Activated T-helper 2 cell treated with anti-CD3 and anti-CD28 coated beads, Interferon-gamma antibody, Interleukin-2, Interleukin-4, amounts not matched to agents 10 μg/mL and 5 μg/mL and 100 μg/mL, durations not matched to agents 14 hours and 24 hours and 36 hours (primary cell): ENCODE results near the gene TRIM31. TPM values are rescaled to one million over a fixed set of nuclear protein-coding genes. Genes with fewer than 3 reads are reported as not detected.

Source experiments
- DNase-seq: peaks from one replicate; pipeline ENCODE4 v3.0.0; 2021; ENCODE audit warnings: low spot score
- H3K27ac Mint-ChIP-seq: one replicate; pipeline ENCODE4 v1.8.0; 2021; ENCODE audit warnings: mixed read lengths
- H3K27me3 Mint-ChIP-seq: one replicate; pipeline ENCODE4 v1.8.0; 2021; ENCODE audit warnings: low read depth, mixed read lengths
- H3K36me3 Mint-ChIP-seq: one replicate; pipeline ENCODE4 v1.8.0; 2021; ENCODE audit warnings: low read depth, mixed read lengths
- H3K4me1 Mint-ChIP-seq: one replicate; pipeline ENCODE4 v1.8.0; 2021; ENCODE audit warnings: low read depth, mixed read lengths
- H3K4me3 Mint-ChIP-seq: one replicate; pipeline ENCODE4 v1.8.0; 2021; ENCODE audit warnings: low read depth, mild to moderate bottlenecking, moderate library complexity, mixed read lengths
- H3K9me3 Mint-ChIP-seq: one replicate; pipeline ENCODE4 v1.8.0; 2021; ENCODE audit warnings: mixed read lengths
- intact Hi-C: fragments of 100-400 bp; cut with micrococcal nuclease; formaldehyde crosslinking; loops from one replicate; pipeline ENCODE4 v1.15.1; 2023
- total RNA-seq: library from RNA; stranded (reverse); gene quantifications from 2 replicates; pipeline ENCODE4 v1.2.3, GENCODE V29; 2022

Gene TRIM31, protein sequence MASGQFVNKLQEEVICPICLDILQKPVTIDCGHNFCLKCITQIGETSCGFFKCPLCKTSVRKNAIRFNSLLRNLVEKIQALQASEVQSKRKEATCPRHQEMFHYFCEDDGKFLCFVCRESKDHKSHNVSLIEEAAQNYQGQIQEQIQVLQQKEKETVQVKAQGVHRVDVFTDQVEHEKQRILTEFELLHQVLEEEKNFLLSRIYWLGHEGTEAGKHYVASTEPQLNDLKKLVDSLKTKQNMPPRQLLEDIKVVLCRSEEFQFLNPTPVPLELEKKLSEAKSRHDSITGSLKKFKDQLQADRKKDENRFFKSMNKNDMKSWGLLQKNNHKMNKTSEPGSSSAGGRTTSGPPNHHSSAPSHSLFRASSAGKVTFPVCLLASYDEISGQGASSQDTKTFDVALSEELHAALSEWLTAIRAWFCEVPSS
- total RNA-seq = not detected in 2 replicates

DNA sequence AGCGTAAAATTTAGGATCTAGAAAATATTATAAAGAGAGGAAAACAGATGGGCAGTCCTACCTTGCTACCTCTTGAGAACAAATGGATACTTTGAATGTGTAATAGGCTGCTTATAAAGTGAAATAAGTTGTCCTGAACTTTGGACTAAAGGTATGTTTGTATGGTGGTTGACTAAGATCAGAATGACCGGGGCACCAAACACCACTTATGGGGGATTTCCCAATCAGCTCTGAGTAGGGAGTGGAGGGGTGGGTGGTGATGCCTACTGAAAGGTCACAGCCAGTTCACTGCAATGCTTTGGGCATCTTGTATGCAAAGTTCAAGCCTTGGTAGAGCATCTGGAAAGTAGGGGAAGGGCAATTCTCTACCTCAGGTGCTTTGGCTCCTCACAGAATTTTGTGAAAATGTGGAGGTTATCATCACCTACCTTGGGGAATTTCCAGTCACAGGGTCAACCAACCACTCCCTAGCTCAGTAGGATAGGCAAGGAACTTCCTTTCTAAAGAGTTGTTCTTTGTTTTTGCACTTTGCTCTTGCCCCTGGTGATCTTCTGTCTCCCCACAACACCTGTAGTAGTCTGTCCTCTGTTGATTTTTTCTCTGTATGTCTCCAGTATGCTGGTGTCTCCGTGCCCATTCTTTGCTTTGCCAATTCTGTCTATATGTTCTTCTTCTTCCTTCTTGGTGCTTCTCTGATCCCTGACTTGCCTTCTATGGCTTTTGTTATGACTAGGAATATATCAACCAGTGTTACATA is at the start of gene TRIM31:
TRIM31 (minus strand) TSS at position 88 of the 757 bp plus-strand sequence. CDS start 285 bp downstream, outside the sequence.
- Mint-ChIP-seq H3K36me3 (no peaks in the 10 kb centered on the region), H3K27me3 (peaks cover 47% of the 10 kb centered on the region), H3K4me3 (no peak within 1 kb of the TSS), H3K27ac (no peak within 1 kb of the TSS), H3K4me1 (peaks cover 7% of the 10 kb centered on the region), H3K9me3 (no peaks in the 10 kb centered on the region)
- no peak for DNase-seq
- intact Hi-C loops = no loop called here

DNA sequence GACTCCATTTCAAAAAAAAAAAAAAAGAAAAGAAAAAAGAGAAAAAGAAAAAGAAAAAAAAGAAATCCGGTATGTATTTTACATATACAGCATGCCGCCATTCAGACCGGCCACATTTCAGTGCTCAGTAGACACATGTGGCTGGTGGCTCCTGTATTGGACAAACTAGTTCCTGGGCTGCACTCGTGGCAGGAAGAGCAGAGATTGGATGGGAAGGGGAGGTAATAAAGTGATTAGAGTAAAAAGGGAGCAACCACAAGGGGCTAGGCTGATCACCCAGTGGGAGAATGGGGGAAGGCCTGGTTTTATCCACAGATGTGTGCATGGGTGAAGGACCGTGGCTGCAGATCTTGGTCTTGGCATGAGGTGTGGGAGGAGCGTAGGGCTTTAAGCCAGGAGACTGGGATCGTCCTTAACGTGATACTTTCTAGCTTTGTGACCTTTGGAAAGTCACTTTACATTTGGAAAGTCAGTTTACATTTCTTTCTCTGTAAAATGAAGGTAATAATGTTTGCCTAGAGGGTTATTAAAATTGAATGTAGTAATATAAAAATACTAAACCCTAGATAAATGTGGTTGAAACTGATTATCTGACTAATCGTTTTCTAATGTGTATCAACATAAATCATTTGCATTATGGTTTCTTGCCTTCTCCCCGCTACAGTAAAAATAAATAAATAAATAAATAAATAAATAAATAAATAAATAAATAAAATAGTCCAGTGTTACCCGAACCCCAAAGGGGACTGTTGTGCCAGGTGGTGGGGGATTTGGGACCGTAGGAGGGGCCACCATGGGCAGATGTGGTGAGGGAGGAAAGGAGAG is 49.6 kb upstream of the TRIM31 start:
- DNase-seq = no peak
- no peaks in the 10 kb centered on the region for H3K9me3 Mint-ChIP-seq
- H3K27me3 Mint-ChIP-seq = no peaks in the 10 kb centered on the region
- intact Hi-C loops = no loop called here
- no peaks in the 10 kb centered on the region for H3K36me3 Mint-ChIP-seq
- no peak overlapping the region for H3K27ac Mint-ChIP-seq
- H3K4me3 Mint-ChIP-seq = no peak overlapping the region
- H3K4me1 Mint-ChIP-seq = peaks cover 25% of the 10 kb centered on the region

DNA sequence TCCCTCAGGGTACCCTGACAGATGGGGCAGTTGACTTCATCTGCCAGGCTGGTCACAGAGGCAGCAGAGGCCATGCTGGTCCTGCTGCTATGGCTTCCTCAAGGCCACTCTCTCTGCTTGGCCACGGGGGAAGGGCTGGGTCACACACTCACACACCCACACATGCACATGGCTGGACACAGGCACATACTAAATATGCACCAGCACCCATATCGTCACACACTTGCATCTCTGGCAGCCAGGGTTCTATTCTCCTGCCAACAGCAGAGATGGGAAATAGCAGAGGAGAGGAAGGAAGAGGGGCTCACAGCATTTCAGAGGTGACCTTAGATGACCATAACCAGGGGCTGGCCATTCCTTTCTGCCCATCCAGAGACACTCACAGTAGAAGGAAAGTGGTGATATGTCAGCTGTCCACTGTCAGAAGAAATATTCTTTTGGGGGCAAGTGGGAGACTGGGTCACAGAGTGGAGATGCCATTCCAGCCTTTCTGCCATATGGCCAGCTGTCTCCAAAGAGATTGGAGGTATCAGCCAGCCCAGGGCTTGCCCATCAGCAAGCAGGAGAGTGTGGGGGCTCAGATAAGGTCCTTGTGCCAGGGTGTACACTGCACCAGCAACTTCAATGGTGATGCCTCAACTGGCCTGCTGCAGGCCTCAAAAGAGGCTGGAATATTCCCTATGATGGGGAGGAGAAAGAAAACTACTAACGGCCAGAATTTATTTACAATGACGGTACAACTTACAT is 48.1 kb upstream of the TRIM31 start, which contains the start of gene TRIM10:
TRIM10 (minus strand) TSS at position 427 of the 747 bp plus-strand sequence; CDS start at position 74, 353 bp downstream.
- H3K36me3 Mint-ChIP-seq = no peaks in the 10 kb centered on the region
- H3K4me3 Mint-ChIP-seq = no peak within 1 kb of the TSS
- H3K27ac Mint-ChIP-seq = no peak within 1 kb of the TSS
- H3K27me3 Mint-ChIP-seq = no peaks in the 10 kb centered on the region
- peaks cover 17% of the 10 kb centered on the region for H3K4me1 Mint-ChIP-seq
- intact Hi-C loops = no loop called here
- H3K9me3 Mint-ChIP-seq = no peaks in the 10 kb centered on the region
- no peak for DNase-seq

DNA sequence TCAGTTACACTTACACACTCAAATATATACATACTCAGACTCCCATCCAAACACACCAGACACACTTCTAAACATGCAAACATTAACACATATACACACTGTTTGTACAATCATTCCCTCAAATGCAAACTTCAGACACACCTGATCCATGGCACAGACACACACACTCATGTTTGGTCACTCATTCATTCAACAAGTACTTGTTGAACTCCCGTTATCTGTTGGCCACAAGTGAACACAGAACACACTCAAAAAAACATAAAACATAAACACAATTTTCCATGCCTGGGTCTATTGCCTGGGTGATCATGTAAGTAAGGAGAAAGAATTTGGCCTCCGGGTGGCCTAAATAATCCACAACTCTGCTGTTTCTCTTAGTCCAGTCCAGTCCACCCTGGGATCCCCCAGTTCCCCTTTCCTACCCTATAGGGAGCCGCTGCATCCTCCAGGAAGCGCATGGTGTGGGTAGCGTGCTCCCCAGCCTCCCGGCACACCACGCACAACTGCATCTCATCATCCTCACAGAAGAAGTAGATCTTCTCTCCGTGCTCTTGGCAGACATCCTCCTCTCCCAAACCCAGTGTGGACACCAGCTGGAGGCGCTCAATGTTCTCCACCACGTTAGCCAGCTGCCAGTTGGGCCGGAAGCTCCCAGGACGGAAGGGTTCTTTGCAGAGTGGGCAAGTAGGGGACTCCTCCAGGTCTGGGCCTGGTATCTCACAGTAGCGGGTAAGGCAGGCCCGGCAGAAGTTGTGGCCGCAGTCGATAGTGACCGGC is 47.3 kb upstream of the TRIM31 start:
- Mint-ChIP-seq H3K27ac (no peak overlapping the region), H3K36me3 (no peaks in the 10 kb centered on the region), H3K9me3 (no peaks in the 10 kb centered on the region), H3K4me1 (peaks cover 17% of the 10 kb centered on the region), H3K27me3 (peaks cover 3% of the 10 kb centered on the region), H3K4me3 (no peak overlapping the region)
- DNase-seq = peak; percentile 6
- intact Hi-C loops = no loop called here

DNA sequence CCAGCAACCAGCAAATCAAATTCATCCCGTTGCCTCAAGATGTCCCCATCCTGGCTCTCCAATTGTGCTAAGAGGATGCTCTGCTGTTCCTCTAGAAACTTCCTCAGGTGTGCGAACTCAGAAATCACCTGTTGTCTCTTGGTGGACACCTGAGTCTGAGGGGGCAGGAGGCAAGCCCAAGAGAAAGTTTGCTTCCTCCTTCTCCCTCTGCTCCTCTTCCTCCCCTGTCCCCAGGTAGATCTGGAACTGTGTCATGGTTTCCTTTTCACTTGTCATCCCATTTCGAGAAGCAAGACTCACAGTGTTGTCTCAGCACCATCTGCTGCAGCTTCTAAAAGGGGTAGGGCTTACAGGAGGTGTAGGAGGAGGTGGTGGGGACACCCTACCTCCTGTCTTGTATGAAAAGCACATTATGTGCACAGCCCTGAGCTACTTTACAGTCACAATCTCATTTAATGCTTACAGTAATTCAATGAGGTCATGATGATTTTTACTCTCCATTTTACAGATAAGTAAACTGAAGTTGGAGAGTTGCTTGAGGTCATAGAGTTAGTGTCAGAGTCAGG is 45.7 kb upstream of the TRIM31 start:
- peaks cover 13% of the 10 kb centered on the region for H3K4me1 Mint-ChIP-seq
- no peaks in the 10 kb centered on the region for H3K36me3 Mint-ChIP-seq
- no peaks in the 10 kb centered on the region for H3K9me3 Mint-ChIP-seq
- H3K27me3 Mint-ChIP-seq = peaks cover 4% of the 10 kb centered on the region
- H3K27ac Mint-ChIP-seq = no peak overlapping the region
- DNase-seq = no peak
- no peak overlapping the region for H3K4me3 Mint-ChIP-seq
- intact Hi-C loops = no loop called here

DNA sequence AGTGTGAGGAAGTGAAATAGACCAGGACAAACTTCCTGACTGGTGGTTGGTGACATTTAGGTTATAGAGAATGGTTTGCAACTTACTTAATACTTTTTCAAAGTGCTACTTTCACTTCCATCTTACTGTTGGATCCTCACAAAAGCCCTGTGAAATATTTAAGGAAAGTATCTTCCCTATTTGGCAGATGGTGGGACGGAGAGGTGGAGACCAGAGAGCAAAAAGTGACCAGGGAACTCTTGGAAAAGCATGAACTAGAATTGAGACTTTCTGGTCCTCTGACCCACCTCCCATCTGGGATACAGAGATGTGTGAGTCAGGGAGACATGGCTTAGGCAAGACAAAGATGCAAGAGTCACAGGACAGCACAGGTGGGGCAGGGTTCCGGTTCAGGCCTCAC is 45.1 kb upstream of the TRIM31 start:
- Mint-ChIP-seq H3K27ac (no peak overlapping the region), H3K4me3 (no peak overlapping the region), H3K4me1 (peaks cover 12% of the 10 kb centered on the region), H3K9me3 (no peaks in the 10 kb centered on the region), H3K36me3 (no peaks in the 10 kb centered on the region), H3K27me3 (peaks cover 8% of the 10 kb centered on the region)
- DNase-seq = no peak
- intact Hi-C loops = no loop called here

DNA sequence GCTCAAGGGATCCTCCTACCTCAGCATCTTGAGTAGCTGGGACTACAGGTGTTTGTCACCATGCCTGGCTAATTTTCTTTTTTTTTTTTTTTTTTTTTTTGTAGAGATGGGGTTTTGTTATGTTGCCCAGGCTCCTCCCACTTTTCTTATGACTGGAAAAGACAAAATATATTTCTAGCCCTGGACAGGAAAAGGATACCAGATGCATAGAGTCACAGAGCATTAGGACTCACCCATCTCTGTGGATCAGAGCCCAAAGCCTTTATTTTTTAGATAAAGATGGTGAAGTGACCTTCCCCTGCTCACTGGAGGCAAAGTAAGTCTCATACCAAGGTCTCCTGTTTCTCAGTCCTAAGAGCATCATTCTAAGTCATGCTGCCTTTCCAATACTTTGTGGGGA is 44.7 kb upstream of the TRIM31 start:
- no peak overlapping the region for H3K4me3 Mint-ChIP-seq
- H3K27ac Mint-ChIP-seq = no peak overlapping the region
- H3K36me3 Mint-ChIP-seq = no peaks in the 10 kb centered on the region
- DNase-seq = no peak
- no peaks in the 10 kb centered on the region for H3K9me3 Mint-ChIP-seq
- H3K27me3 Mint-ChIP-seq = peaks cover 10% of the 10 kb centered on the region
- peaks cover 12% of the 10 kb centered on the region for H3K4me1 Mint-ChIP-seq
- intact Hi-C loops = no loop called here

DNA sequence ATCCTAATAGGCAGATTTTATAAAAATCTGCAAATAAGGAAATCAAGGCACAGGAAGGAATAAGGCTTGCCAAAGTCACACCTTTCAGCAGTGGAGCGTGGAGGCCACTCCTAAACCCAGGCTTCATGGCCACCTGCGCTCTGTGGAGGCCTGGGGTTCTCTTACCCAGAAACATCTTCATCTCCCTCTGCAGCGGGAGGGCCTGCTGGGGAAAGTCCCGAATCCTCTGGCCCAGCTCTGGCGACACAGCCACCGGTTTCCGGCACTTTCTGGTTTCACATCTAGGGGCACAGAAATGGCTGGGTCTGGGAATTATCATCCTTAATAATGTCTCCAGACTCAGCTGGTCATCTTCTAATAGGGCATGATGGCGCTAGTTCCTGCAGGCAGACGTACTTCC is 43.9 kb upstream of the TRIM31 start:
- H3K4me3 Mint-ChIP-seq = no peak overlapping the region
- DNase-seq = no peak
- no peaks in the 10 kb centered on the region for H3K9me3 Mint-ChIP-seq
- intact Hi-C loops = no loop called here
- peaks cover 12% of the 10 kb centered on the region for H3K4me1 Mint-ChIP-seq
- no peaks in the 10 kb centered on the region for H3K36me3 Mint-ChIP-seq
- H3K27me3 Mint-ChIP-seq = peaks cover 13% of the 10 kb centered on the region
- no peak overlapping the region for H3K27ac Mint-ChIP-seq

DNA sequence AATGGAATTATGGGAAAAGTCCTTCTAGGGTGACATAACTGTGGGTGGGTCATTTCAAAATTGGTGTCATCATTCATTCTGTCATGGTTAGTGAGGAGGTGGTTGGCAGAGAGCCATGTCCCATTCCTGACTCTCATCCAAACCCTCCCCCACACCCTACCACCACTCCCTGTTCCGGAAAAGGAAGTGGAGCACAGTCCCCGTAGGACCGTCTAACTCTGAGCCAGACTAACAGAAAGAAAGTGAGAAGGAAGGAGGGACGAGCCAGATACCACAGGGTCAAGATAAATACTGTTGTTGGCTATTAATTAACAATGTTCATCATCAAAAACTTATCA is 43.3 kb upstream of the TRIM31 start:
- H3K4me1 Mint-ChIP-seq = peaks cover 14% of the 10 kb centered on the region
- H3K4me3 Mint-ChIP-seq = no peak overlapping the region
- H3K36me3 Mint-ChIP-seq = no peaks in the 10 kb centered on the region
- no peaks in the 10 kb centered on the region for H3K9me3 Mint-ChIP-seq
- intact Hi-C loops = no loop called here
- peaks cover 13% of the 10 kb centered on the region for H3K27me3 Mint-ChIP-seq
- no peak overlapping the region for H3K27ac Mint-ChIP-seq
- no peak for DNase-seq

DNA sequence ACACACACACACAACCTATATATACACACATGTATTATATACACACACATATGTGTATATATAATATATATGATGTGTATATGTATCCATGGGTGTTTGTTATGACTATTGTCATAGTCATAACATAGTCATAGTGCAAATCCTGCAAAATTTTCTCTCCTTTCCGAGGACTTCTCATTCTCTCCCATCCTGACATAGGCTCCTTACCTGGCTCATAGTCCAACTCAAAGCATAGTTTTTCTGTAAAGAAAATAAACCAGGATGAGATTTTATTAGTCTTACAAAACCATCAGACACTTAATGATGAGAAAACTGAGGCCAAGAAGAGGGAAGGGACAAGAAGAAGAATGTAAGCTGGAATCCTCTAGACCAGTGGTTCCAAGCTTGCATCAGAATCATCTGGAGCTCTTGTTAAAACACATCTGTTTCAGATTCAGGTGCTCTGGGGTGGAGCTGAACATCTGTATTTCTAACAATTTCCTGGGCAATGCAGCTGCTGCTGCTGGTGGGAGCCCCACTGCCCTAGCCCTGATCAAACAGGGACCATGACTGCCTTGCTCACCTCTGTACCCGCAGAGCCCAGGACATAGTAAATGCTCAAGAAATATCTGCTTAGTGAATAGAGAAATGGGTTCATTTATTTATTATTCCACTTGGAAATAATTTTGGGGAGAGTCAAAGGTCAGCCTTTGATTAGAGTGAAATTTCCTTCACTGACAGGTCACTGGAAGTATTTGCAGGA is 42.8 kb upstream of the TRIM31 start:
- intact Hi-C loops = no loop called here
- no peak for DNase-seq
- Mint-ChIP-seq H3K36me3 (no peaks in the 10 kb centered on the region), H3K27ac (no peak overlapping the region), H3K4me1 (peaks cover 14% of the 10 kb centered on the region), H3K4me3 (no peak overlapping the region), H3K27me3 (peaks cover 13% of the 10 kb centered on the region), H3K9me3 (no peaks in the 10 kb centered on the region)
